Endothelial cell (in vitro differentiated cells): ENCODE measurements around the gene ANKRD66. TPM values are rescaled to one million over a fixed set of nuclear protein-coding genes. Genes with fewer than 3 reads are reported as not detected.

Source experiments
- total RNA-seq: library from RNA; stranded (reverse); fragmentation: NEBNext Ultra II Directional; extraction: Animal tissue kit (Norgen Biotek cat#: 25700); gene quantifications from one replicate; pipeline ENCODE4 v1.2.1, GENCODE V29; 2021; ENCODE audit not compliant: unreplicated experiment

Gene ANKRD66
- total RNA-seq, 1 donor from 2014 or later, result not detected

Other genes starting within 250 kb of the ANKRD66 start
- 2.5 TPM for gene CYP39A1, start 94.1 kb upstream of the ANKRD66 start, total RNA-seq
- gene SLC25A27, start 94.0 kb upstream of the ANKRD66 start, total RNA-seq, result 4.7 TPM
- gene TDRD6, start 59.0 kb upstream of the ANKRD66 start, total RNA-seq, result 0.21 TPM
- 0.21 TPM for gene PLA2G7, start 11.6 kb upstream of the ANKRD66 start, total RNA-seq
- not detected for gene MEP1A, start 46.5 kb downstream of the ANKRD66 start, total RNA-seq
- gene ADGRF5, start 175.0 kb downstream of the ANKRD66 start, total RNA-seq, result 250 TPM